Lower leg skin (tissue), 4 donors: Measurements from ENCODE around the gene TRIM23. TPM values are rescaled to one million over a fixed set of nuclear protein-coding genes. Genes with fewer than 3 reads are reported as not detected.
"Not testable (repeated sequence)": the region's sequence is repeated elsewhere in the genome, so short reads cannot be mapped to it uniquely, and the experiment has no call there.

Experiments used
- DNase-seq, 2 donors: peaks; one replicate each; pipeline ENCODE4 v3.0.0-alpha.2; 2019; ENCODE audit warnings: low spot score in 2 of 2
- H3K4me3 ChIP-seq: fragments of 200-600 bp; sonication (generic); 2 replicates; pipeline ENCODE4 v1.5.1; 2017; ENCODE audit warnings: mild to moderate bottlenecking, low read depth; ENCODE audit not compliant: poor library complexity, severe bottlenecking
- CTCF ChIP-seq, 3 donors: fragments of 450-650 bp; IDR thresholded peaks; one replicate each; pipeline ENCODE4 v1.5.1; 2016; ENCODE audit warnings: antibody characterized with exemption in 3 of 3, mild to moderate bottlenecking in 3 of 3, moderate library complexity in 2 of 3
- POLR2A ChIP-seq, 2 donors: fragments of 450-650 bp; IDR thresholded peaks; one replicate each; pipeline ENCODE4 v1.6.1; 2016 to 2017; ENCODE audit warnings: antibody characterized with exemption in 2 of 2, mild to moderate bottlenecking in 1 of 2, moderate library complexity in 1 of 2
- WGBS, 2 donors: methylation state at CpG; one replicate each; pipeline ENCODE4 v1.1.5; 2018; 5-methylcytosine and 5-hydroxymethylcytosine counted together
- intact Hi-C: fragments of 100-400 bp; cut with DNase I; formaldehyde crosslinking; loops from one replicate; pipeline ENCODE4 v1.15.0; 2023; ENCODE audit warnings: low total_unique reads
- total RNA-seq, 4 donors: library from RNA; depleted of rRNA; stranded (reverse); fragments of >200 nt; gene quantifications; one replicate each; pipeline ENCODE4 v1.1.0, GENCODE V29; 2016

Gene TRIM23
- total RNA-seq, 4 donors from 2014 or later: 13.9 to 20.4 (median 14.8) TPM

GRCh38 chr5:65611524-65611923 lies 12.6 kb downstream of the TRIM23 start:
- DNase-seq: no peak
- intact Hi-C loops: no loop called here
- H3K4me3 ChIP-seq: no peak overlapping the region
- no peak for TF ChIP-seq POLR2A (IDR thresholded peaks at IDR 0.05)
- no peak for TF ChIP-seq CTCF (IDR thresholded peaks at IDR 0.05)
- WGBS, 2 donors: 86 to 87% methylated on average over 3 of the region's 3 CpGs

GRCh38 chr5:65601761-65602160 lies 22.4 kb downstream of the TRIM23 start:
- WGBS, 2 donors: 100% methylated on average over 1 of the region's 1 CpG
- DNase-seq, intact Hi-C loops, H3K4me3 ChIP-seq: not testable (repeated sequence)

GRCh38 chr5:65588694-65589093 lies 35.4 kb downstream of the TRIM23 start:
- no peak for TF ChIP-seq POLR2A (IDR thresholded peaks at IDR 0.05)
- TF ChIP-seq CTCF (IDR thresholded peaks at IDR 0.05): no peak
- 89 to 96% methylated on average over 2 of the region's 2 CpGs for WGBS, 2 donors
- intact Hi-C loops: no loop called here

GRCh38 chr5:65577141-65577540 lies 47.0 kb downstream of the TRIM23 start:
- intact Hi-C loops: no loop called here
- TF ChIP-seq POLR2A (IDR thresholded peaks at IDR 0.05): no peak
- no peak for TF ChIP-seq CTCF (IDR thresholded peaks at IDR 0.05)
- no peak overlapping the region for H3K4me3 ChIP-seq
- DNase-seq: no peak

More at GRCh38 chr5:65588694-65589093, 35.4 kb downstream of the TRIM23 start:
- no peak overlapping the region for H3K4me3 ChIP-seq
- DNase-seq: no peak

GRCh38 chr5:65570598-65571226 lies 53.4 kb downstream of the TRIM23 start:
- H3K4me3 ChIP-seq: no peak overlapping the region
- WGBS, 2 donors: 93 to 98% methylated on average over 2 of the region's 2 CpGs
- intact Hi-C loops: no loop called here
- no peak for DNase-seq
- TF ChIP-seq CTCF (IDR thresholded peaks at IDR 0.05) (no peak), POLR2A (IDR thresholded peaks at IDR 0.05) (no peak)

GRCh38 chr5:65566505-65566904 lies 57.6 kb downstream of the TRIM23 start:
- intact Hi-C loops: no loop called here
- 73 to 81% methylated on average over 5 of the region's 5 CpGs for WGBS, 2 donors
- TF ChIP-seq POLR2A (IDR thresholded peaks at IDR 0.05) (no peak), CTCF (IDR thresholded peaks at IDR 0.05) (no peak)
- H3K4me3 ChIP-seq: no peak overlapping the region
- no peak for DNase-seq
